ENCODE results near the gene SH3PXD2A.

DNA sequence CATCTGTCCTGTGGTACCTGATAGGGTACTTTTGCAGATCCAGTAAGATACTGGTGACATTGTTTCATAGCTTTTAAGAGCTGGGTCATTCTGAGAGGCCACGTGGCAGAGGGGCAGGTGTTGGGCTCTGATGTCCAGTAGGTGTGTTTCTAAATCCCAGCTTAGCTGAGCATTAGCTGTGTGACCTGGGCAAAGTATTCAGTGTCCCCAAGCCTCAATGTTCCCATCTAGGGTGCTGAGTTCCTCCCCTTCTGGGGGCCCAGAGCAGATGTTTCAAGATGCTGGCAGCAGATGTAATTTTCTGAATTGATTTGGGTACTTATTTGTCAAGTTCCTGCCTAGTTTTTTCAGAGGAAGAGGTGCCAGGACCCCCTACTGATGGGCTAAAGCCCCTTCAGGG is 309.0 kb downstream of the SH3PXD2A start:
- no peak for TF ChIP-seq KLF1 (tag; IDR thresholded peaks at IDR 0.05)
- TF ChIP-seq TCF7L2 (IDR thresholded peaks at IDR 0.05; ENCODE audit: low read depth, low read length) = no peak
- no peak for TF ChIP-seq EP300 (IDR thresholded peaks at IDR 0.05; ENCODE audit: low read length)
- TF ChIP-seq MYNN (IDR thresholded peaks at IDR 0.05) = no peak
- no peak for TF ChIP-seq MYNN (CRISPR knock-in tag; IDR thresholded peaks at IDR 0.05)
- TF ChIP-seq, protein P1, sequence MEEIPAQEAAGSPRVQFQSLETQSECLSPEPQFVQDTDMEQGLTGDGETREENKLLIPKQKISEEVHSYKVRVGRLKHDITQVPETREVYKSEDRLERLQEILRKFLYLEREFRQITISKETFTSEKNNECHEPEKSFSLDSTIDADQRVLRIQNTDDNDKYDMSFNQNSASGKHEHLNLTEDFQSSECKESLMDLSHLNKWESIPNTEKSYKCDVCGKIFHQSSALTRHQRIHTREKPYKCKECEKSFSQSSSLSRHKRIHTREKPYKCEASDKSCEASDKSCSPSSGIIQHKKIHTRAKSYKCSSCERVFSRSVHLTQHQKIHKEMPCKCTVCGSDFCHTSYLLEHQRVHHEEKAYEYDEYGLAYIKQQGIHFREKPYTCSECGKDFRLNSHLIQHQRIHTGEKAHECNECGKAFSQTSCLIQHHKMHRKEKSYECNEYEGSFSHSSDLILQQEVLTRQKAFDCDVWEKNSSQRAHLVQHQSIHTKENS (CRISPR knock-in tag; IDR thresholded peaks at IDR 0.05) = no peak
- TF ChIP-seq POLR2AphosphoS5 (IDR thresholded peaks at IDR 0.05; ENCODE audit: control insufficient read depth, insufficient read depth, low read depth, low read length) = no peak
- no peak for TF ChIP-seq CBX3 (IDR thresholded peaks at IDR 0.05; ENCODE audit: borderline replicate concordance in 1 of 2, low read length in 2 of 2)
- TF ChIP-seq ZBTB1 (CRISPR knock-in tag; IDR thresholded peaks at IDR 0.05; ENCODE audit: borderline replicate concordance, low read depth) = no peak
- TF ChIP-seq SMARCE1 (IDR thresholded peaks at IDR 0.05) = no peak
- no peak for TF ChIP-seq RBFOX2 (IDR thresholded peaks at IDR 0.05; ENCODE audit: low read depth, low read length)
- TF ChIP-seq CTCF (IDR thresholded peaks at IDR 0.05 in 2 of 3, conservative IDR thresholded peaks at IDR 0.05 in 1 of 3; ENCODE audit: insufficient read depth in 2 of 3, low read depth in 1 of 3, low read length in 3 of 3) = no peak
- no peak for TF ChIP-seq ZBTB7A (IDR thresholded peaks at IDR 0.05; ENCODE audit: borderline replicate concordance, control insufficient read depth, low read depth, low read length)

All from K562 (cell line).